Activated CD4-positive, alpha-beta T cell treated with anti-CD3 and anti-CD28 coated beads, Interleukin-2, amount 50 U/mL, for 24 hours (primary cell): Measurements from ENCODE around the gene KIF1A.
"Not testable (repeated sequence)": the region's sequence is repeated elsewhere in the genome, so short reads cannot be mapped to it uniquely, and the experiment has no call there.

Source experiments
- DNase-seq, 2 donors: peaks; one replicate each; pipeline ENCODE4 v3.0.0-alpha.2; 2020; ENCODE audit warnings: low read depth in 1 of 2, low spot score in 1 of 2

The KIF1A gene

GRCh38 chr2:240789051-240789453, 31.0 kb downstream of the KIF1A start:
- DNase-seq = no peak

- DNase-seq = no peak
Measured at GRCh38 chr2:240788482-240788881, 31.5 kb downstream of the KIF1A start.

DNA sequence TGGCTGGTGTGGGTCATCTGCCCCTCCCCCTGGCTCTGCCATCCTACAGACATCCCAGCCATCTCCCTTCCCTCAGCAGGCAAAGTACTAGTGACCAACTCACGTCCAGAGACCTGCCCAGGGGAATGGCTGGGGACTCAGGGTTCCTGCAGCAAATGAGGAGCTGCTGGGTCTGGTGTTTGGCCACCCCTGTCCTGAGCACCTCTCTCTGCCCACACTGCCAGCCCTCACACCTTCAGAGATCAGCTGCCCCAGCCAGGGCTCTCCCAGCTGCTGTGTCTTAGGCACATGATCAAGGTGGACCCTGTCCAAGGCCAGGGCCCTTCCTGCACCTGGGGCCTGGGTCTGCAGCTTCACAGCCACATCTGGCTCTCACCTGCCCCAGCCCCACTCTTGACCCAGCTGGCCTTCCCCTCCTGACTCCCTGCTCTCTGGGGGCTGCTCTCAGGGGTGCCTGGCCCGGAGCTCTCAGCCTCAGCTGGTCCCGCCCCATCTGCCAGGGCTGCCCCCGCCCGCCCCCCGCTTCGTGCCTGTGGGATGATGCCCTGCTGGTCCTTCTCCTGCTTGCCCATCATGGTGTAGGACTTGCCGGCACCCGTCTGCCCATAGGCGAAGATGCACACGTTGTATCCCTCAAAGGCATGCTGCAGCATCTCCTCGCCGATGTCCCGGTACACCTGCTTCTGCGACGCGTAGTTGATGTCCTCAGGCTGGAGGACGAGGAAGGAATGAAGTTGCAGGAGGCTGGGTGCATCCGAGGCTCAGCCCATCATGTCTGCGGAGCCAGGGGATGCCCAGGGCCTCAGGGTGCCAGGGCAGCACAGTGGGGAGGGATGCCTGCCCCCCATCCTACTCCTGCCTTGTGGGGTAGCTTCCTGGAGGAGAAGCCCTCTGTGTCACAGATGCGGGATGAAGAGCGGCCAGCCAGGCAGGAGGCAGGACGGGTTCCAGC, 32.2 kb downstream of the KIF1A start:
- DNase-seq = no peak

DNA sequence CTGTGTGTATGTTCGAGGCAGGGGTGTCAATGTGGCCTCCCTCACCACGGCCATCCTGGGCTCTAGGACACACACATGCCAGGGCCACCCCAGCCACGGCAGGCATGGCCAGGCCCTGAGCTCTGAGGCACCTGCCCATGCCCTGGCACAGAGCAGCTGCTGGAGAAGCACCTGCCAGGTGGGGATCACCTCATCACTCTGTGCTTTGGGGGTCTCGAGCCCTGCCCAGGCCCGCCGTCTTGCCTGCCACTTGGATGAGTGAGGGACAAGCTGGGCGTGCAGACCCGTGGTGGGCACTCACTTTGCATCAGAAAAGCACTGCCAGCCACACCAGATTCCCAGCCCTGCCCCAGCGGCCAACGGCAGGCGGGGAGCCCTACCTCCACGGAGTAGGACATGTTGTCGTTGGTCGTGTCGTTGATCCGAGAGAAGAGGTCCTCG, 33.1 kb downstream of the KIF1A start:
- no peak for DNase-seq

- DNase-seq = no peak
Measured at GRCh38 chr2:240786355-240786841, 33.6 kb downstream of the KIF1A start.

- DNase-seq = no peak
Measured at GRCh38 chr2:240785424-240786335, 34.3 kb downstream of the KIF1A start.

DNA sequence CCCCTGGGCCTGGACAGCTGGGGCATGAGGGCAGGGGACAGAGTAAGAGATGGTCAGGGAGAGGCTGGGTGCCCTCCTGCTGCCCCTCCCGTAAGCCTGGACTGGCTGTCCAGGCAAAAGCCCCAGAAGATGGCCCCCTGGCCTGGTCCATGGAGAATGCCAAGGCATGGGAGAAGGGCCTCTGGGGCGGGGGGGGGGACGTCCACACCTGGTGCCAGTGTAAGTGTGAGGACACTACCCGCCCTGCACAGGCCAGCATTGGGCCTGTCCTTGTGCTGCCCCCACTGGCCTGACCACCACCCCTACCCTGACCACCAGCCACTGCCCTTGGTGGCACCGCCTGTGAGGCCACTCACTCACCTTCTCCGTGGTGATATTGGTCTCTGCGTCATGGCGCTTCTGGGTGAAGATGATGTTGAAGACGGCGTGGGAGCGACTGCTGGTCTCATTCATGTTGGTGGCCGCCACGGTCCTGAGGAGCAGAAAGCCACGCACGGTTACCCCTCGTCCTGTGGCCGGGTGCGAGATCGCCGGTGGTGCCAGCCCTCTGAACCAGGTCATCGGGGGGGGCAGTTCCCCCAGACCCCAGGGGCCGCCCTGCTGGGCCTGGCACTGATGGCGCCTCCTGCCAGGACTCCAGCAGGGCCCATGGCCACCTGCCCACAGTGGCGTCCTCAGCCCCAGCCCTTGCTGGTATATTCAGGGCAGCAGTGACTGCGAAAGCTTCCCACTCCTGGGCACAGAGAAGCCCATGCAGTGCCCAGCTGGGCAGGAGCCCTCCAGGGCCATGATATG, 35.2 kb downstream of the KIF1A start:
- DNase-seq = no peak

- no peak for DNase-seq
Measured at GRCh38 chr2:240783819-240784621, 36.0 kb downstream of the KIF1A start.

- DNase-seq = no peak
Measured at GRCh38 chr2:240782886-240783818, 36.9 kb downstream of the KIF1A start.

- DNase-seq = no peak
Measured at GRCh38 chr2:240782221-240782885, 37.7 kb downstream of the KIF1A start.

DNA sequence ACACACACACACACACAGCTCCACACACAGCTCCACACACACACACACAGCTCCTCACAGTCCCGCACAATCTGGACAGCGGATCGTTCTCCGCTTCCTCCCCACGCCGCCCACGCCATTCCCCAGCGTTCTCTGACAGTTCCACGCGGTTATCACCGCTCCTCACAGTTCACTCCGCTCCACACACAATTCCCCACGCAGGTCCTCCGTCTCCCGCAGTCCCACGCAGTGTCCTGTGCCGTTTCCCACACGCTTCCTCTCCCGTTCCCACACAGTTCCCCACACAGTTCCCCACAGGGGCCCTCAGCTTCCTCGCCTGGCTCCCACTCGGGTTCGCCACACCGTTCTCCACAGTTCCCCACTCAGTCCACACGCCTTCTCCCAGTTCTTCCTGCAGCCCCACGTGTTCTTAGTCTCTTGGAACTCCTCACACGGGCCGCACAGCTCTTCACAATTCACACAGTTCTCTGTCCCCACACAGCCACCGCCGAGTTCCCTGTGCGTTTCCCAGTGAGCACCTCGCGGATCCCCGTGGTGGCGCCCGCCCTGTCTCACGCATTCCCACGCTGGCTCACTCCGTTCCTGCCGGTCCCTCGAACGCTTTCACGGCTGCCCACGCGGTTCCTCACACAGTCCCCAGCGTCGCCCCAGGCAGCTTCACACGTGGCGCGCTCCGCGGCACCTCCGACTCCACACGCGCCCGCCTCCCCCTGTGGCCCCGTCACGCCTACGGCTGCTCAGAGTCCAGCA, 38.4 kb downstream of the KIF1A start:
- no peak for DNase-seq

DNA sequence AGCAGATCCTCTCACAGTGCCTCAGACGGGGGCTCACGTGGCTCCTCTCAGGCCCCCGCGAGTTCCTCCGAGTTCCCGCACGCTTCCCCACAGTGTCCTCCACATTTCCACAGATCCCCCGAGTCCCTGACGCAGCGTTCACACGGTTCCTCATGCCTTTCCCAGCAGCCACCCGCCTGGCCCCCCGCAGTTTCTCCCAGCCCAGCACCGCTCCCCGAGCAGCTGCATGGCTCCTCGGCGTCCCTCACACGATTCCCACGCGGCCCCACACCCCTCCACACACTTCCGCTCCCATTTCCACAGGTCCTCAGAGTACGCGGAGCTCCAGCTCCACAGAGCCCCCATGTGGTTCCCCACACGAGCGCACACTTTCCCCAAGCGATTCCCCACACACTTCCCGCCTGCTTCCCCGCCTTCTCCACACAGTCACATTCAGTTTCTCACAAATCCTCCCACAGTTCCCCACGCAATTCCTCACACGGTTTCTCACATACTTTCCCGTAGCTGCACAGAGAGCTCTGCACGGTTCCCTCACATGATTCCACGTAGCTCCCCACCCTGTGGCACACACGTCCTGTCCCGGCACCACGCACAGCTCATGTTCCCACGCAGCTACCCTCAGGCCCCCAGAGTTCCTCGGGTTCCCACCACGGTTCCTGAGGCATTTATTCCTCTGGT, 39.9 kb downstream of the KIF1A start:
- DNase-seq = no peak

GRCh38 chr2:240779250-240779832, 40.7 kb downstream of the KIF1A start:
- not testable (repeated sequence) for DNase-seq

GRCh38 chr2:240778426-240778825, 41.6 kb downstream of the KIF1A start:
- no peak for DNase-seq

- no peak for DNase-seq
Measured at GRCh38 chr2:240777456-240778212, 42.4 kb downstream of the KIF1A start.

- no peak for DNase-seq
Measured at GRCh38 chr2:240775905-240776304, 44.1 kb downstream of the KIF1A start.
